ENCODE measurements around the gene PLXNA3.

The PLXNA3 gene

GRCh38 chrX:154435171-154435733, 22.8 kb upstream of the PLXNA3 start:
- no peak for DNase-seq (ENCODE audit: low read depth in 2 of 2)

- DNase-seq (ENCODE audit: low read depth in 2 of 2): peak in 1 of 2 donors; percentile 19
These were observed 21.6 kb upstream of the PLXNA3 start for GRCh38 chrX:154436374-154436982.

GRCh38 chrX:154436983-154437752, 20.9 kb upstream of the PLXNA3 start, which contains the start of gene GDI1:
Gene GDI1 (plus strand): TSS chrX:154437154. CDS start chrX:154437255, 101 bp downstream.
- DNase-seq (ENCODE audit: low read depth in 2 of 2): peak in 1 of 2 donors; percentile 16

GRCh38 chrX:154437971-154438893, 19.8 kb upstream of the PLXNA3 start:
- DNase-seq (ENCODE audit: low read depth in 2 of 2): no peak

- no peak for DNase-seq (ENCODE audit: low read depth in 2 of 2)
These were observed 18.2 kb upstream of the PLXNA3 start for GRCh38 chrX:154439841-154440240.

GRCh38 chrX:154440623-154441357, 17.3 kb upstream of the PLXNA3 start:
- no peak for DNase-seq (ENCODE audit: low read depth in 2 of 2)

DNA sequence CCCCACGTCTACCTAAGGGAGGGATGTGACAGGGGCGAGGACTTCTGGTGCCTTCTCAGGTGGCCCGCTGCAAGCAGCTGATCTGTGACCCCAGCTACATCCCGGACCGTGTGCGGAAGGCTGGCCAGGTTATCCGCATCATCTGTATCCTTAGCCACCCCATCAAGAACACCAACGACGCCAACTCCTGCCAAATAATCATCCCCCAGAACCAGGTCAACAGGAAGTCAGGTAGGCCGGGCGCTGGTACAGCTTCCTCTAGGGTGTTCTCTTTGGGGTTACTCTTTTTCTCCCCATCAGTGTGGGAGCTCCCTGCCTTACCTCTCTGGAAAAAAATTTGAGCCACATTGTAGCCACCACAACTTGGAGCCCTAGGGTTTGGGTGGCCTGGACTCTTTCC, 16.5 kb upstream of the PLXNA3 start:
- no peak for DNase-seq (ENCODE audit: low read depth in 2 of 2)

DNA sequence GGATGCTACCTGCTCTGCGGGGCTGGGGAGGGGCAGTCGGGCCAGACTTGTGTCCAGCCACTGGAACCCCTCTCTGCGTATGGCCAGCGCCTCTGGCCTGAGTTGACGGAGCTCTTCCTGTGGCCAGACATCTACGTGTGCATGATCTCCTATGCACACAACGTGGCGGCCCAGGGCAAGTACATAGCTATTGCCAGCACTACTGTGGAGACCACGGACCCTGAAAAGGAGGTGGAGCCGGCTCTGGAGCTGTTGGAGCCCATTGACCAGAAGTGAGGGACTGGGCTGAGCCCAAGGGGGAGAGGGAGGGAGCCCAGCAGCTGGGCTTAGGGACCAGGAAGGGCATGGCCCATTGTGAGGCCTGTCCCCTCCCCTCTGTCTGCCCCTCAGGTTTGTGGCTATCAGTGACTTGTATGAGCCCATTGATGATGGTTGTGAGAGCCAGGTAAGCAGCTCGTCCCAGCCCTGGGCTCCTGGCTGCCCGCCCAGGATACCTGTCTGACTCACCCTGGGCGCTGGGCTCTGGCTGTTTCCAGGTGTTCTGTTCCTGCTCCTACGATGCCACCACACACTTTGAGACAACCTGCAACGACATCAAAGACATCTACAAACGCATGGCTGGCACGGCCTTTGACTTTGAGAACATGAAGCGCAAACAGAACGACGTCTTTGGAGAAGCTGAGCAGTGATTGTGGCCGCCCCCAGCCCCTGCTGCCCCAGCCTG, 15.9 kb upstream of the PLXNA3 start:
- no peak for DNase-seq (ENCODE audit: low read depth in 2 of 2)

DNA sequence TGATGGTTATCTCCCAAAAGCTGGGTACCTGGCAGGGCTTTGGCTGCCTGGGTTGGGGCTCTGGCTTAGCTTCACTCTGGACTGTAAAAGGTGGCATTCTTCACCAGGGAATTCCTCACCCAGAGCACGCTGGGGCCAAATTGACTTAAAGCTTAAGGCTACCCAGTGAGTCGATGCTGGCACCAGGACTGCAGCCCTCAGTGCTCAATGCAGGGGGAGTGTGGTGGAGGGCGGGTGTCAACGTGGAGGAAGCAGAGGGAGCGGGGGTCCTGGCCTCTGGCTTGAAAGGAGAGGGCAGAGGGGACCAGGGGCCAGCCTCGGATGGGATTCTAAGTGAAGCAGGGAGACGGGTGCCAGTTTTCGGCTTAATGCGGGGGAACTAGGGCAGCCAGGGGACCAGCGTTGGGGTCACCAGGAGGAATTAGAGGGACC, 14.6 kb upstream of the PLXNA3 start:
- no peak for DNase-seq (ENCODE audit: low read depth in 2 of 2)

DNA sequence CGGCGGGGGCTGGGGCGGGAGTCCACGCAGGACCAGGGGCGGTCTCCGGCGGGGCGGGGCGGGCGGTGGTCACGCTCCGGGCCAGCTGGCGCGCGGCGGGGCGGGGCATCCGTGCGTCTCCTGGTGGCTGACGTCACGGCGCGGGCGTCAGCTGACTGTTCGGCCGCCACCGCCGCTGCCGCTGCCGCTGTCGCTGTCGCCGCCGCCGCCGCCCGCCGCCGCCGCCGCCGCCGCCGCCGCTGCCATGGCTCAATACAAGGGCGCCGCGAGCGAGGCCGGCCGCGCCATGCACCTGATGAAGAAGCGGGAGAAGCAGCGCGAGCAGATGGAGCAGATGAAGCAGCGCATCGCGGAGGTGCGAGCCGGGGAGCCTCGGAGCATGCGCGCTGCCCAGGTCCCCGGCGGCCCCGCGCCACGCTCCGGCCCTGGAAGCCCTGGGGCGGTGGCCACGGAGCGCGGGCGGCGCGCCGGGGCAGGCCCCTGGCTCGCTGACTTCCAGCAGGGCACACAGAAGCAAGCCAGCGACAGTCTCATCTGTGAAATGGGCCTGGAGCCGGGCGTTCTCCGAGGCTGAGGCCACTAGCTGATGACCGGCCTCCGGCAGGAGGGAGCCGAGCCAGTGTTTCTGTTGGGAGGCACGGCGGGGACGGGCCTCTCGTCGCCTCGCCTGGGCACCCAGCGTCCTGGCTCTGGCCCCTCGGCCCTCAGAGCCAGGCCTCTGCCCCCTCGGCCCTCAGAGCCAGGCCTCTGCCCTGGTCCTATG, 13.9 kb upstream of the PLXNA3 start, which contains the start of gene FAM50A:
Gene FAM50A (plus strand): TSS at position 150 of the 763 bp plus-strand sequence. CDS start 95 bp downstream, at position 245.
- DNase-seq (ENCODE audit: low read depth in 2 of 2): peak; percentile 38 to 46

DNA sequence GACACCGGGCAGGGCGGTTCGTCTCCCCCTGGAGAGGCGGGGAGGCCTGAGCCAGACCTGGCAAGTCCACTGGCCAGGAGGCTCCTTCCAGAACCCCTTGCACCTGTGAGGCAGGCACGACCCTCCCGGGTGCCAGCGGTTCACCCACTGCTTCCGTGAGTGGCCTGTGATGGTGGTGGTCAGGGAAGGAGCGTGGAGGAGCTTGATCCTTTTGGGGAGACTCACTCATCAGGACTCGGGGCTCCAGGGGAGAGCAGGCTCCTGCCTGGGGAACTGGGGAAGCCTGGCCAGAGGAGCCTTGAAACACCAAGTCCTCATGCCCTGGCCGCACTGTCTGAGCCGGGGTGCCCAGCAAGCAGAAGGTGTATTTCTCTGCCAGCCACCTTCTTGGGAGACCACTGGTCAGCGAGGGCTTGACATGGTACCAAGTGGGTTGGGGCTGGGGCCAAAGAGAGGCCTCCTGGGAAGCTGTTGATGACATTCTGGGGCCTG, 13.3 kb upstream of the PLXNA3 start:
- no peak for DNase-seq (ENCODE audit: low read depth in 2 of 2)

GRCh38 chrX:154445776-154446175, 12.3 kb upstream of the PLXNA3 start:
- no peak for DNase-seq (ENCODE audit: low read depth in 2 of 2)

DNA sequence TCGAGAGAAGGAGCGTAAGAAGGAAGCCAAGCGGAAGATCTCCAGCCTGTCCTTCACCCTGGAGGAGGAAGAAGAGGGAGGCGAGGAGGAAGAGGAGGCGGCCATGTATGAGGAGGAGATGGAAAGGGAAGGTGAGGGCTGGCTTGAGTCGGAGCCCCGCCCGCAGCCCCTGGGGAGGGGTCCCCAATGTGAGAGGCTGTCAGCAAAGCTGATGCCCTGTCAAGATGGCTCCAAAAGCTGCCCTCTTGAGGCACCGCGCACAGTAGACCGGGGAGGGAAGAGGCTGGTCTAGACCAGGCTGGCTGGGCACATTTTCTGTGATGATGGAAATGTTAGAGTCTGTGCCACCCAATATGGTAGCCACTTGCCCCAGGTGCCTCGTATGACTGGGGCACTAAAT, 11.7 kb upstream of the PLXNA3 start:
- no peak for DNase-seq (ENCODE audit: low read depth in 2 of 2)

DNA sequence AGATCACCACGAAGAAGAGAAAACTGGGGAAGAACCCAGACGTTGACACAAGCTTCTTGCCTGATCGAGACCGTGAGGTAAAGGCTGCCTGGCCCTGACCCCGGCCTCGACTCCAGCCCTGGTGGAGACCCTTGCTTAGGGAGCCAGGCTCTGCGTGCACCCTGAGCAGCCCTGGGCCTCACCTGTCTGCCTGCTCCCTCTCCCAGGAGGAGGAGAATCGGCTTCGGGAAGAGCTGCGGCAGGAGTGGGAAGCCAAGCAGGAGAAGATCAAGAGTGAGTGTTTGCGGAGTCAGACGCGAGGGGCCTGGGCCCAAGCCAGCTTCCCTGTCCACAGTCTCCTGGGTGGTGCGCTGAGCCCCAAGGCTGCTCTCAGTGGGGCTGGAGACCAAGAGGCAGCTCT, 9.6 kb upstream of the PLXNA3 start:
- DNase-seq (ENCODE audit: low read depth in 2 of 2): no peak

DNA sequence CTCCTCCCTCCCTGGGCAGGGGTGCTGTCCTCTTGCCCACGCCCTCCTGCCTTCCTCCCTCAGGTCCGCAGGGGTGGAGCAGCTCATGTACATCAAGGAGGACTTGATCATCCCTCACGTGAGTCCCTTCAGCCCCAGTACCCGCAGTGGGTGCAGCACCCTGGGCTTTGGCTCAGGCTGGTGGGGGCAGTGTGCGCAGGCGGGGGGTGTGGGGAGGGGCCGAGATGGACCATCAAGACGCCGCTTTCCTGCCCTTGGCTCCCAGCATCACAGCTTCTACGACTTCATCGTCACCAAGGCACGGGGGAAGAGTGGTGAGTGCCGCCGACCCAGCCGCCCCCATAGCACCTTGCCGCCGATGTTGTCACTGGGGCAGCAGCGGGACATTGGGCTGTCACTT, 8.5 kb upstream of the PLXNA3 start:
- no peak for DNase-seq (ENCODE audit: low read depth in 2 of 2)

- no peak for DNase-seq (ENCODE audit: low read depth in 2 of 2)
These were observed 7.8 kb upstream of the PLXNA3 start for GRCh38 chrX:154450312-154450711.

DNA sequence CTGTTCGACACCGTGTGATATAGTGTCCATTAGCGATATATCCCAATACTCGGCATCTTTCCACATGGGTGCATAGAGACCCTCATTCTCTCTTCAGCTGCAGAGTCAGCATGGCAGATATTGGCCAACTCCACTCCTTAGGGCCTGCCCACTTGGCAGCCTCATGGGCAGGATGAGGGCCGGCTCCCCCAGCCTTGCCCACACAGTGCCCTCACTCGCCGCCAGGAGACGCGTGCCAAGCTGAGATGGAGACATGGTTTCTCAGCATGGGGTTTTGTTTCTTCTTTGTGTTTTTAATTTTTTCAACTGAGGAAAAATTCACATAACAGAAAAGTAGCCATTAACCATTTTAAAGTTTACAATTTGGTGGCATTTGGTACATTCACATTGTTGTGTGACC, 5.3 kb upstream of the PLXNA3 start:
- no peak for DNase-seq (ENCODE audit: low read depth in 2 of 2)

GRCh38 chrX:154457491-154458115, 478 bp upstream of the PLXNA3 start:
- peak; percentile 13 to 35 for DNase-seq (ENCODE audit: low read depth in 2 of 2)

Data from stimulated activated CD8-positive, alpha-beta memory T cell treated with anti-CD3 and anti-CD28 coated beads, Interleukin-2, amount 100 ng/mL, for 1 hour (primary cell).